ENCODE measurements around the gene LRG1. TPM values are rescaled to one million over a fixed set of nuclear protein-coding genes. Genes with fewer than 3 reads are reported as not detected.
A peak's percentile ranks its signal among the peaks of the same experiment; 100 is the strongest.

Gene LRG1
- total and polyA plus RNA-seq, 4 experiments from 2014 or later: 0.09 to 0.17 TPM; not detected in 2

GRCh38 chr19:4575267-4576015 lies 35.6 kb upstream of the LRG1 start:
- Histone ChIP-seq H3K36me3 (ENCODE audit: insufficient read depth, low read length) (no peaks in the 10 kb centered on the region), H3K27ac (ENCODE audit: low read depth, low read length) (no peak overlapping the region), H3K27me3 (ENCODE audit: insufficient read depth, low read length) (peaks cover 5% of the 10 kb centered on the region), H3K4me1 (ENCODE audit: insufficient read depth, low read length) (no peaks in the 10 kb centered on the region), H3K4me3 (ENCODE audit: low read length in 2 of 2) (no peak overlapping the region), H3K9me3 (ENCODE audit: control insufficient read depth in 1 of 2, low read length in 2 of 2) (no peaks in the 10 kb centered on the region)
- CTCF ChIA-PET (ENCODE audit: partially characterized antibody): interaction anchor here (0.9 to 3.0 kb wide), 6 partner anchors 14 to 188 kb away, joined by 3 to 57 read pairs (median 9); no protein-coding TSS in a partner anchor
- H3K9me3 Mint-ChIP-seq: peaks cover 0 to 1% (median 0%) of the 10 kb centered on the region in 8 donors
- peaks cover 0 to 1% (median under 1%) of the 10 kb centered on the region in 4 donors for H3K4me1 Mint-ChIP-seq
- intact Hi-C loops (cut with micrococcal nuclease): loop anchor here (1.0 to 5.0 kb wide), 2 partner anchors 61 to 217 kb away; partner anchors contain the start of gene FEM1A
- DNase-seq: no peak
- no peak overlapping the region for H3K4me3 Mint-ChIP-seq
- no peaks in the 10 kb centered on the region for H3K36me3 Mint-ChIP-seq
- POLR2A ChIA-PET (ENCODE audit: partially characterized antibody): no interaction called here
- H3K27ac Mint-ChIP-seq: no peak overlapping the region
- H3K27me3 Mint-ChIP-seq: peaks cover 20 to 32% of the 10 kb centered on the region in 2 donors

- H3K4me1 ChIP-seq (ENCODE audit: insufficient read depth, low read length): no peaks in the 10 kb centered on the region
- H3K27ac ChIP-seq (ENCODE audit: low read depth, low read length): no peak overlapping the region
- DNase-seq: no peak
- Mint-ChIP-seq H3K27ac (no peak overlapping the region), H3K36me3 (no peaks in the 10 kb centered on the region), H3K9me3 (peaks cover 0 to 1% (median 0%) of the 10 kb centered on the region in 8 donors), H3K27me3 (peaks cover 11 to 22% of the 10 kb centered on the region in 2 donors), H3K4me3 (no peak overlapping the region), H3K4me1 (peaks cover 0 to 1% (median under 1%) of the 10 kb centered on the region in 4 donors)
- intact Hi-C loops (cut with micrococcal nuclease): no loop called here
- ChIA-PET POLR2A (ENCODE audit: partially characterized antibody) (no interaction called here), CTCF (ENCODE audit: partially characterized antibody) (interaction anchor here (1.3 to 2.8 kb wide), 2 partner anchors 63 to 64 kb away, joined by 4 to 15 read pairs; no protein-coding TSS in a partner anchor)
- H3K4me3 ChIP-seq (ENCODE audit: low read length in 2 of 2): no peak overlapping the region
- H3K9me3 ChIP-seq (ENCODE audit: control insufficient read depth in 1 of 2, low read length in 2 of 2): no peaks in the 10 kb centered on the region
- H3K36me3 ChIP-seq (ENCODE audit: insufficient read depth, low read length): no peaks in the 10 kb centered on the region
- peaks cover 5% of the 10 kb centered on the region for H3K27me3 ChIP-seq (ENCODE audit: insufficient read depth, low read length)
Measured at GRCh38 chr19:4573682-4574081, 33.8 kb upstream of the LRG1 start.

- Mint-ChIP-seq H3K4me3 (no peak overlapping the region), H3K27me3 (peaks cover 5 to 16% of the 10 kb centered on the region in 2 donors), H3K9me3 (peaks cover 0 to 3% (median 0%) of the 10 kb centered on the region in 8 donors), H3K4me1 (peaks cover 0 to 1% (median 0%) of the 10 kb centered on the region in 4 donors), H3K36me3 (no peaks in the 10 kb centered on the region), H3K27ac (no peak overlapping the region)
- H3K27ac ChIP-seq (ENCODE audit: low read depth, low read length): no peak overlapping the region
- POLR2A ChIA-PET (ENCODE audit: partially characterized antibody): no interaction called here
- CTCF ChIA-PET (ENCODE audit: partially characterized antibody): interaction anchor here (1.3 to 6.3 kb wide), 3 partner anchors 62 to 220 kb away, joined by 4 to 44 read pairs (median 14); partner anchors contain the start of gene FEM1A
- intact Hi-C loops (cut with micrococcal nuclease): no loop called here
- no peaks in the 10 kb centered on the region for H3K4me1 ChIP-seq (ENCODE audit: insufficient read depth, low read length)
- H3K4me3 ChIP-seq (ENCODE audit: low read length in 2 of 2): no peak overlapping the region
- no peaks in the 10 kb centered on the region for H3K36me3 ChIP-seq (ENCODE audit: insufficient read depth, low read length)
- DNase-seq: no peak
- H3K27me3 ChIP-seq (ENCODE audit: insufficient read depth, low read length): peaks cover 5% of the 10 kb centered on the region
- H3K9me3 ChIP-seq (ENCODE audit: control insufficient read depth in 1 of 2, low read length in 2 of 2): no peaks in the 10 kb centered on the region
Measured at GRCh38 chr19:4571305-4571917, 31.6 kb upstream of the LRG1 start.

- POLR2A ChIA-PET (ENCODE audit: partially characterized antibody): no interaction called here
- no peak overlapping the region for H3K4me3 ChIP-seq (ENCODE audit: low read length in 2 of 2)
- no peak overlapping the region for H3K4me3 Mint-ChIP-seq
- H3K4me1 ChIP-seq (ENCODE audit: insufficient read depth, low read length): no peaks in the 10 kb centered on the region
- peaks cover 3 to 11% of the 10 kb centered on the region in 2 donors for H3K27me3 Mint-ChIP-seq
- peaks cover 0 to 3% (median 0%) of the 10 kb centered on the region in 8 donors for H3K9me3 Mint-ChIP-seq
- no peaks in the 10 kb centered on the region for H3K36me3 Mint-ChIP-seq
- H3K36me3 ChIP-seq (ENCODE audit: insufficient read depth, low read length): no peaks in the 10 kb centered on the region
- no peaks in the 10 kb centered on the region for H3K4me1 Mint-ChIP-seq
- H3K27ac ChIP-seq (ENCODE audit: low read depth, low read length): no peak overlapping the region
- intact Hi-C loops (cut with micrococcal nuclease): no loop called here
- H3K27ac Mint-ChIP-seq: no peak overlapping the region
- no peak for DNase-seq
- CTCF ChIA-PET (ENCODE audit: partially characterized antibody): interaction anchor here (1.3 to 6.3 kb wide), 3 partner anchors 62 to 220 kb away, joined by 4 to 44 read pairs (median 14); partner anchors contain the start of gene FEM1A
- peaks cover 5% of the 10 kb centered on the region for H3K27me3 ChIP-seq (ENCODE audit: insufficient read depth, low read length)
- H3K9me3 ChIP-seq (ENCODE audit: control insufficient read depth in 1 of 2, low read length in 2 of 2): no peaks in the 10 kb centered on the region
Measured at GRCh38 chr19:4570916-4571304, 31.1 kb upstream of the LRG1 start.

GRCh38 chr19:4570402-4570801 lies 30.6 kb upstream of the LRG1 start:
- POLR2A ChIA-PET (ENCODE audit: partially characterized antibody): no interaction called here
- H3K4me1 Mint-ChIP-seq: no peaks in the 10 kb centered on the region
- peaks cover 0 to 3% (median 0%) of the 10 kb centered on the region in 8 donors for H3K9me3 Mint-ChIP-seq
- Histone ChIP-seq H3K27ac (ENCODE audit: low read depth, low read length) (no peak overlapping the region), H3K27me3 (ENCODE audit: insufficient read depth, low read length) (peaks cover under 1% of the 10 kb centered on the region), H3K4me1 (ENCODE audit: insufficient read depth, low read length) (no peaks in the 10 kb centered on the region), H3K9me3 (ENCODE audit: control insufficient read depth in 1 of 2, low read length in 2 of 2) (no peaks in the 10 kb centered on the region), H3K36me3 (ENCODE audit: insufficient read depth, low read length) (no peaks in the 10 kb centered on the region), H3K4me3 (ENCODE audit: low read length in 2 of 2) (no peak overlapping the region)
- peak overlapping the region in 1 of 7 donors; percentile 48 for H3K27ac Mint-ChIP-seq
- peaks cover 2 to 8% of the 10 kb centered on the region in 2 donors for H3K27me3 Mint-ChIP-seq
- no peaks in the 10 kb centered on the region for H3K36me3 Mint-ChIP-seq
- CTCF ChIA-PET (ENCODE audit: partially characterized antibody): interaction anchor here (1.3 to 6.3 kb wide), 3 partner anchors 63 to 221 kb away, joined by 4 to 44 read pairs (median 14); partner anchors contain the start of gene FEM1A
- intact Hi-C loops (cut with micrococcal nuclease): no loop called here
- H3K4me3 Mint-ChIP-seq: no peak overlapping the region
- DNase-seq: no peak

GRCh38 chr19:4568886-4569285 lies 29.1 kb upstream of the LRG1 start:
- H3K36me3 Mint-ChIP-seq: no peaks in the 10 kb centered on the region
- POLR2A ChIA-PET (ENCODE audit: partially characterized antibody): no interaction called here
- DNase-seq: no peak

GRCh38 chr19:4567584-4568071 lies 27.8 kb upstream of the LRG1 start:
- intact Hi-C loops (cut with micrococcal nuclease): loop anchor here (1.0 kb wide), 1 partner anchor 69 kb away; no protein-coding TSS in a partner anchor
- no peaks in the 10 kb centered on the region for H3K27me3 ChIP-seq (ENCODE audit: insufficient read depth, low read length)
- DNase-seq: peak in 4 of 5 donors; percentile 32 to 48 (median 44)
- Mint-ChIP-seq H3K27me3 (peaks cover 4 to 6% of the 10 kb centered on the region in 2 donors), H3K4me3 (no peak overlapping the region), H3K4me1 (no peaks in the 10 kb centered on the region), H3K36me3 (no peaks in the 10 kb centered on the region), H3K9me3 (peaks cover 0 to 3% (median 0%) of the 10 kb centered on the region in 8 donors), H3K27ac (peak overlapping the region in 1 of 7 donors; percentile 51)
- no peak overlapping the region for H3K27ac ChIP-seq (ENCODE audit: low read depth, low read length)
- ChIA-PET CTCF (ENCODE audit: partially characterized antibody) (interaction anchor here (1.0 to 6.3 kb wide), 5 partner anchors 9 to 223 kb away, joined by 3 to 44 read pairs (median 7); partner anchors contain the start of gene FEM1A), POLR2A (ENCODE audit: partially characterized antibody) (no interaction called here)
- H3K4me1 ChIP-seq (ENCODE audit: insufficient read depth, low read length): no peaks in the 10 kb centered on the region
- H3K36me3 ChIP-seq (ENCODE audit: insufficient read depth, low read length): no peaks in the 10 kb centered on the region
- H3K9me3 ChIP-seq (ENCODE audit: control insufficient read depth in 1 of 2, low read length in 2 of 2): no peaks in the 10 kb centered on the region
- no peak overlapping the region for H3K4me3 ChIP-seq (ENCODE audit: low read length in 2 of 2)

More at GRCh38 chr19:4568886-4569285, 29.1 kb upstream of the LRG1 start:
- intact Hi-C loops (cut with micrococcal nuclease): no loop called here
- no peak overlapping the region for H3K4me3 Mint-ChIP-seq
- peaks cover 4 to 8% of the 10 kb centered on the region in 2 donors for H3K27me3 Mint-ChIP-seq
- CTCF ChIA-PET (ENCODE audit: partially characterized antibody): interaction anchor here (0.6 to 6.3 kb wide), 4 partner anchors 63 to 71 kb away, joined by 3 to 44 read pairs (median 8); no protein-coding TSS in a partner anchor
- no peak overlapping the region for H3K27ac Mint-ChIP-seq
- no peaks in the 10 kb centered on the region for H3K36me3 ChIP-seq (ENCODE audit: insufficient read depth, low read length)
- H3K9me3 Mint-ChIP-seq: peaks cover 0 to 3% (median 0%) of the 10 kb centered on the region in 8 donors
- no peaks in the 10 kb centered on the region for H3K27me3 ChIP-seq (ENCODE audit: insufficient read depth, low read length)
- H3K9me3 ChIP-seq (ENCODE audit: control insufficient read depth in 1 of 2, low read length in 2 of 2): no peaks in the 10 kb centered on the region
- H3K4me1 ChIP-seq (ENCODE audit: insufficient read depth, low read length): no peaks in the 10 kb centered on the region
- H3K4me3 ChIP-seq (ENCODE audit: low read length in 2 of 2): no peak overlapping the region
- H3K27ac ChIP-seq (ENCODE audit: low read depth, low read length): no peak overlapping the region
- H3K4me1 Mint-ChIP-seq: no peaks in the 10 kb centered on the region

All from CD4-positive, alpha-beta memory T cell (primary cell).